T follicular helper cell (primary cell): ENCODE data around the gene OR2V1.
"Not testable (repeated sequence)": the region's sequence is repeated elsewhere in the genome, so short reads cannot be mapped to it uniquely, and the experiment has no call there.

Experiments
- DNase-seq: peaks from one replicate; pipeline ENCODE4 v3.0.0-alpha.2; 2020; ENCODE audit warnings: low read depth
- total RNA-seq, 2 experiments: gene quantifications; one replicate each; lab custom pipeline; 2026; lab: John Stamatoyannopoulos, UW

OR2V1 gene
- 0 reads per million in 2 experiments for total RNA-seq

- DNase-seq = no peak
Measured at GRCh38 chr5:181130832-181131496, at the start of gene OR2V1. Gene OR2V1, minus strand, starts transcription at chr5:181131169. Its CDS starts 5,865 bp downstream, at chr5:181125304.

DNA sequence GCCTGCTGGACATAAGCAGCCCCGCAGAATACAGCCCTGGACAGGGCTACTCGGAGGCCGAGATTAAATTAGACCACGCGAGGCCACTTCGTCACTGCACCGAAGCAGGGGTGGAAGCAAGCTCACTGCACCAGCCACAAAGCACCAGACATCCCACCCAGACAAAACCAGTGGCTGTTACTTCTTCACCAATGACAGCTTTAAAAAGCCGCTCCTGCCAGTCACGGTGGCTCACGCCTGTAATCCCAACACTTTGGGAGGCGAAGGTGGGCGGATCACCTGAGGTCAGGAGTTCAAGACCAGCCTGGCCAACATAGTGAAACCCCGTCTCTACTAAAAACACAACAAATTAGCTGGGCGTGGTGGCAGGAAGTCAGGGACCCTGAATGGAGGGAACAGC, 46.6 kb upstream of the OR2V1 start:
- not testable (repeated sequence) for DNase-seq

DNA sequence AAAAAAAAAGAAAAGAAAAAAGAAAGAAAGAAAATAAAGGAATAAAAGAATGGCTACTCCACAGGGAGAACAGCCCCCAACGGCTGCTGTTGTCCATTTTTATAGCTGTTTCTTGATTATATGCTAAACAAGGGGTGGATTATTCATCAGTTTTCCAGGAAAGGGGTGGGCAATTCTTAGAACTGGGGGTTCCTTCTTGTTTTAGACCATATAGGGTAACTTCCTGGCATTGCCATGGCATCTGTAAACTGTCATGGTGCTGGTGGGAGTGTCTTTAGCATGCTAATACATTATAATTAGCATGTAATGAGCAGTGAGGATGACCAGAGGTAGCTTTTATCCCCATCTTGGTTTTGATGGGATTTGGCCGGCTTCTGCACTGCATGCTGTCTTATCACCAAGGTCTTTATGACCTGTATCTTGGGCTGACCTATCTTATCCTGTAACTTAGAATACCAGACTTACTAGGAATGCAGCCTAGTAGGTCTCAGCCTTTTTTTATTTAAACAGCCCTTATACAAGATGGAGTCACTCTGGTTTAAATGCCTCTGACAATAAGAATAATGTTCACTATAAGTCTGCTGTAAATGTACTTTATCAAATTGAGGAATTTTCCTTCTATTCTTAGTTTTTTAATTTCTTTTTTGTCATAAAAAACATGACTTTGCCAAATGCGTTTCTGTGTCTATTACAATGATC, 45.4 kb upstream of the OR2V1 start:
- DNase-seq = no peak

DNA sequence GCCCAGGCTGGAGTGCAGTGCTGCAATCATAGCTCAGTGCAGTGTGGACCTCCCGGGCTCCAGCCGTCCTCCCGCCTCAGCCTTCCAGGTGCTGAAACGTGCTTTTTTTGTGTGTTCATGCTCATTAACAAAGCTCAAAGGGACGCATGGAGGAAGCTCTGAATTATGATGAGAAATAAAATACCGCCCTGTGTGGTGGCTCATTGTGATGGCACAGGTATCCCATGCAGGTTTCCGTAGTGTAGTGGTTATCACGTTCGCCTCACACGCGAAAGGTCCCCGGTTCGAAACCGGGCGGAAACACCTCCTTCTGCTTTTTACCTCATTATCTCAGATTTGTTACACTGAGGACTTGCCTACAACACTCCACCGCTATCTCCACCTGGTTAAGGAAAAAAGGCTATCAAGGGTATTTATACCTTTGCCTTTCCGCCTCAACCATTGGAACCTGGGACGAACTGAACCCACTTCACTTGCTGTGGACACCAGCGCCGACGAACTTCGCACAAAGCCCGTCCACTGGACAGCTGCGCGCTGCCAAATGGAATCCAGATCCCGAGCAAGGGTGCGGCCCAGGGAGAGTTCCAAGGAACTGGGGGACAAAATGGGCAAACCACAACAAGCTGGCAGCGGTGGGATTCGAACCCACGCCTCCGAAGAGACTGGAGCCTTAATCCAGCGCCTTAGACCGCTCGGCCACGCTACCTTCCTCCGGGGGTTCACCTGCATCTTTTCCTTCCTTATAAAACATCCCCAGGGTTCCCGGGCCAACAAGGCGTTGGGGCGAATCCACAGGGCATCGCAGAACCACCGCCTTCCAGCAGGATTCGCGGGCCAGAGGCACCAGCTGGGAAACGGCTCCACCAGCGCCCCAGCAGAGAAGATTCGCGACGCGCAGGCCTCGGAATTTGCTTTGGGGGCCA, 42.7 kb upstream of the OR2V1 start:
- DNase-seq = no peak

DNA sequence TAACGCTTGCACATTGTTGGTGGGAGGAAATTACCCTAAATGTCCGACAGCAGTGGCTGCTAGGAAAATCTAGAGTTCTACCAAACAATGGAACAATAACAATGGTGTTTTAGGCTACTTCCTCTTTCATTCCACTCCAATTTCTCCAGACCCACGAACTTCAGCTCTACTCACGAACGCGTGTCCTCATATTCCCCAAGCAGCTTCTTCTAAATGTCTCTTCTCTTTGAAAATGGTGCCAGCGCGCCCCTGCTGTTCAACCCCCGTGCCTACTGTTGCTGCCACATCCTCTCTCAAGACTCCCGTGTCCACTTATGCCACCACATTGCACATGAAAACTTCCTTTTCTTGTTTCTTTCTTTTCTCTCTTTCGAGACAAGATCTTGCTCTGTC, 42.1 kb upstream of the OR2V1 start:
- DNase-seq = no peak

- DNase-seq = no peak
Measured at GRCh38 chr5:181171782-181172181, 40.8 kb upstream of the OR2V1 start.

- DNase-seq = no peak
Measured at GRCh38 chr5:181170996-181171395, 40.0 kb upstream of the OR2V1 start.

- no peak for DNase-seq
Measured at GRCh38 chr5:181170237-181170825, 39.4 kb upstream of the OR2V1 start.

- DNase-seq = peak; percentile 55
Measured at GRCh38 chr5:181169459-181170236, 38.7 kb upstream of the OR2V1 start.

DNA sequence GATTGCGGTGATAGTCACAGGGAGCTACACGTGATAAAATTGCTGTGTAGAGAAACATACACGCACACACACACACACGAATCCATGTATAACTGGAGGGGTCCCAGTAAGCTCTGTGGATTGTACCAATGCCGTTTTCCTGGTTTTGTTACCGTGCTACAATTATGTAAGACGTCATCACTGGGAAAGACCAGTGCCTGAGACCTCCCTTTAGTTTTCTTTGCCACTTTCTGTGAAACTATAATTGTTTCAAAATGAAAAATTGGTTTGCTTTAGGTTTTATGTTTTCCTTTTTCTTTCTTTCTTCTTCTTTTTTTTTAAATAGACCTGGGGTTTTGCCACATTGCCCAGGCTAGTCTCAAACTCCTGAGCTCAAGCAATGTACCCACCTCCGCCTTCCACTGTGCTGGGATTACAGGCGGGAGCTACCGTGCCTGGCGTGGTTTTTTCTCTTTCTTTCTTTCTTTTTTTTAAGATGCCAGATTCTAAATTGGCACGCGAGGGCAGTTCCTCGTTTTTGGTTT, 37.7 kb upstream of the OR2V1 start:
- DNase-seq = no peak

DNA sequence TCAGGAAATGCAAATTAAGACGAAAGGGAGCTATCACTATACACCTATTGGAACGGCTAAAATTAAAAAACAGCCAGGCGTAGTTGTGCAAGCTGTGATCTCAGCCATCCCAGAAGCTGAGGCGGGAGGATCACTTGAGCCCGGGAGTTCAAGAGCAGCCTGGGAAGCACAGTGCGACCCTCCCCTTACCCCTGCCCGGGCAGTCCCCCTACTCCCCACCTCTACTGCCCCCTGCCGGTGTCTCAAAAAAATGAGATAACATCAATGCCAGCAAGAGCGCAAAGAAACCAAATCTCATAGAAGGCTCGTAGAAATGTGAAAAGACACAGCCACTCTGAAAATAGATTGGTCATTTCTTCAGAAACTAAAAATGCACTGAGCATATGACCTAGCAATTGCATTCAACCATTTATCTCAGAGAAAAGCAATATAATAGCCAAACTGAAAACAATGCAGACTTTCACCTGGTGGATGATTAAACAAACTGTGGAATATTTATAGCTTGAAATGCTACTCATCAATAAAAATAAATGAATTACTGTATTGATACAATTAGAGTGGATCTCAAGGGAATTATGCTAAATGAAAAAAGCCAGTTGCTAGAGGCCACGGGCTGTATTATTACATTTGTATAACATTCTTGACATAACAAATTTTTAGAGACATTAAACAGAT, 37.0 kb upstream of the OR2V1 start:
- no peak for DNase-seq

- no peak for DNase-seq
Measured at GRCh38 chr5:181166812-181167733, 36.1 kb upstream of the OR2V1 start.

GRCh38 chr5:181164076-181164952, 33.3 kb upstream of the OR2V1 start:
- DNase-seq = no peak

- DNase-seq = no peak
Measured at GRCh38 chr5:181163487-181164075, 32.6 kb upstream of the OR2V1 start.

- no peak for DNase-seq
Measured at GRCh38 chr5:181161534-181162175, 30.7 kb upstream of the OR2V1 start.

DNA sequence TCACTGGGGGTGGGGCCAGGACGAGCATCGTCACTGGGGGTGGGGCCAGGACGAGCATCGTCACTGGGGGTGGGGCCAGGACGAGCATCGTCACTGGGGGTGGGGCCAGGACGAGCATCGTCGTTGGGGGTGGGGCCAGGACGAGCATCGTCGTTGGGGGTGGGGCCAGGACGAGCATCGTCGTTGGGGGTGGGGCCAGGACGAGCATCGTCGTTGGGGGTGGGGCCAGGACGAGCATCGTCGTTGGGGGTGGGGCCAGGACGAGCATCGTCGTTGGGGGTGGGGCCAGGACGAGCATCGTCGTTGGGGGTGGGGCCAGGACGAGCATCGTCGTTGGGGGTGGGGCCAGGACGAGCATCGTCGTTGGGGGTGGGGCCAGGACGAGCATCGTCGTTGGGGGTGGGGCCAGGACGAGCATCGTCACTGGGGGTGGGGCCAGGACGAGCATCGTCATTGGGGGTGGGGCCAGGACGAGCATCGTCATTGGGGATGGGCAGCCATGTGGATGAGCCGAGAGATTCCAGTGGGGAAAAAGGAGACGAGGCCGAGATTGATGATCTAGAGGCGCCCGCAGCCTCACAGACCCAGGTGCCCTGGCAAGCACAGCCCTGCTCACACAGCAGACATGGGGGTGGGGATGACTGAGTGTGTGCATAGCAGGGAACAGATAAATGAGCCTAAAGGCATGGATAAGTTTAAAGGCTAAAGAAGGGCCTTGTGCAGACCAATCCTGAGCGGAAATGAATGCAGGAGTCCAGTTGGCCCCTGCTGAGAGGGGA, 30.0 kb upstream of the OR2V1 start:
- peak; percentile 45 for DNase-seq
